Ascending aorta (tissue), 2 donors: ENCODE data around the gene P3H2. TPM values are rescaled to one million over a fixed set of nuclear protein-coding genes. Genes with fewer than 3 reads are reported as not detected.

Experiments used
- DNase-seq, 2 donors: peaks; one replicate each; pipeline ENCODE4 v3.0.0-alpha.2; 2019; ENCODE audit warnings: low spot score in 2 of 2
- H3K27ac ChIP-seq, 2 donors: fragments of 200-600 bp; sonication (generic); one replicate each; pipeline ENCODE4 v1.5.1; 2016 to 2017; ENCODE audit warnings: mild to moderate bottlenecking in 1 of 2
- H3K27me3 ChIP-seq: fragments of 200-600 bp; sonication (generic); one replicate; pipeline ENCODE4 v1.5.1; 2017
- H3K36me3 ChIP-seq, 2 donors: fragments of 200-600 bp; sonication (generic); one replicate each; pipeline ENCODE4 v1.5.1; 2016
- H3K4me1 ChIP-seq, 2 donors: fragments of 200-600 bp; sonication (generic); one replicate each; pipeline ENCODE4 v1.5.1; 2016 to 2017; ENCODE audit warnings: mild to moderate bottlenecking in 1 of 2
- H3K4me3 ChIP-seq, 2 donors: fragments of 200-600 bp; sonication (generic); one replicate each; pipeline ENCODE4 v1.5.1; 2016 to 2017; ENCODE audit warnings: mild to moderate bottlenecking in 1 of 2
- H3K9me3 ChIP-seq, 2 donors: fragments of 200-600 bp; sonication (generic); one replicate each; pipeline ENCODE4 v1.5.1; 2016
- CTCF ChIP-seq, 3 experiments: fragments of 200-600 bp in 2 of 3; fragments of 450-650 bp in 1 of 3; sonication (generic) in 2 of 3; IDR thresholded peaks; one replicate each; pipeline ENCODE4 v1.5.1; 2016 to 2019; ENCODE audit warnings: antibody characterized with exemption in 3 of 3, mild to moderate bottlenecking in 1 of 3, moderate library complexity in 1 of 3
- intact Hi-C: fragments of 100-400 bp; cut with DNase I; formaldehyde crosslinking; loops from one replicate; pipeline ENCODE4 v1.15.1; 2023
- total RNA-seq: library from RNA; depleted of rRNA; stranded (reverse); fragments of >200 nt; gene quantifications from one replicate; pipeline ENCODE4 v1.1.0, GENCODE V29; 2016

The P3H2 gene
- total RNA-seq, 1 donor from 2014 or later: 15.6 TPM

- Histone ChIP-seq H3K4me1 (peaks cover 0 to 2% of the 10 kb centered on the region in 2 donors), H3K9me3 (no peaks in the 10 kb centered on the region), H3K4me3 (no peak overlapping the region), H3K36me3 (no peaks in the 10 kb centered on the region), H3K27ac (no peak overlapping the region), H3K27me3 (no peaks in the 10 kb centered on the region)
- DNase-seq: no peak
- intact Hi-C loops: loop anchor here (5.0 kb wide), 1 partner anchor 187 kb away; no protein-coding TSS in a partner anchor
- TF ChIP-seq CTCF (IDR thresholded peaks at IDR 0.05): no peak
Measured at GRCh38 chr3:190014940-190015339, 105.8 kb downstream of the P3H2 start.

- TF ChIP-seq CTCF (IDR thresholded peaks at IDR 0.05): no peak
- Histone ChIP-seq H3K4me1 (peaks cover 0 to 2% of the 10 kb centered on the region in 2 donors), H3K4me3 (no peak overlapping the region), H3K27me3 (no peaks in the 10 kb centered on the region), H3K36me3 (no peaks in the 10 kb centered on the region), H3K9me3 (no peaks in the 10 kb centered on the region), H3K27ac (no peak overlapping the region)
- intact Hi-C loops: no loop called here
- no peak for DNase-seq
Measured at GRCh38 chr3:190013943-190014924, 106.5 kb downstream of the P3H2 start.

GRCh38 chr3:190012784-190013183 is 107.9 kb downstream of the P3H2 start:
- Histone ChIP-seq H3K9me3 (no peaks in the 10 kb centered on the region), H3K4me1 (no peaks in the 10 kb centered on the region), H3K4me3 (no peak overlapping the region), H3K36me3 (no peaks in the 10 kb centered on the region), H3K27me3 (no peaks in the 10 kb centered on the region), H3K27ac (no peak overlapping the region)
- TF ChIP-seq CTCF (IDR thresholded peaks at IDR 0.05): no peak
- intact Hi-C loops: no loop called here
- DNase-seq: no peak

- Histone ChIP-seq H3K27me3 (no peaks in the 10 kb centered on the region), H3K27ac (no peak overlapping the region), H3K4me1 (no peaks in the 10 kb centered on the region), H3K9me3 (no peaks in the 10 kb centered on the region), H3K36me3 (no peaks in the 10 kb centered on the region), H3K4me3 (no peak overlapping the region)
- intact Hi-C loops: no loop called here
- no peak for DNase-seq
- TF ChIP-seq CTCF (IDR thresholded peaks at IDR 0.05): no peak
Measured at GRCh38 chr3:190012314-190012782, 108.3 kb downstream of the P3H2 start.

GRCh38 chr3:190010486-190010885 is 110.2 kb downstream of the P3H2 start:
- H3K27me3 ChIP-seq: no peaks in the 10 kb centered on the region
- TF ChIP-seq CTCF (IDR thresholded peaks at IDR 0.05): no peak
- no peaks in the 10 kb centered on the region for H3K9me3 ChIP-seq
- no peaks in the 10 kb centered on the region for H3K36me3 ChIP-seq
- DNase-seq: no peak
- intact Hi-C loops: no loop called here
- H3K4me3 ChIP-seq: no peak overlapping the region
- H3K27ac ChIP-seq: no peak overlapping the region
- H3K4me1 ChIP-seq: no peaks in the 10 kb centered on the region
